ENCODE data around the gene KMT2E. TPM values are rescaled to one million over a fixed set of nuclear protein-coding genes. Genes with fewer than 3 reads are reported as not detected.

KMT2E gene
- total RNA-seq, 1 experiment from 2014 or later = 38.2 TPM

DNA sequence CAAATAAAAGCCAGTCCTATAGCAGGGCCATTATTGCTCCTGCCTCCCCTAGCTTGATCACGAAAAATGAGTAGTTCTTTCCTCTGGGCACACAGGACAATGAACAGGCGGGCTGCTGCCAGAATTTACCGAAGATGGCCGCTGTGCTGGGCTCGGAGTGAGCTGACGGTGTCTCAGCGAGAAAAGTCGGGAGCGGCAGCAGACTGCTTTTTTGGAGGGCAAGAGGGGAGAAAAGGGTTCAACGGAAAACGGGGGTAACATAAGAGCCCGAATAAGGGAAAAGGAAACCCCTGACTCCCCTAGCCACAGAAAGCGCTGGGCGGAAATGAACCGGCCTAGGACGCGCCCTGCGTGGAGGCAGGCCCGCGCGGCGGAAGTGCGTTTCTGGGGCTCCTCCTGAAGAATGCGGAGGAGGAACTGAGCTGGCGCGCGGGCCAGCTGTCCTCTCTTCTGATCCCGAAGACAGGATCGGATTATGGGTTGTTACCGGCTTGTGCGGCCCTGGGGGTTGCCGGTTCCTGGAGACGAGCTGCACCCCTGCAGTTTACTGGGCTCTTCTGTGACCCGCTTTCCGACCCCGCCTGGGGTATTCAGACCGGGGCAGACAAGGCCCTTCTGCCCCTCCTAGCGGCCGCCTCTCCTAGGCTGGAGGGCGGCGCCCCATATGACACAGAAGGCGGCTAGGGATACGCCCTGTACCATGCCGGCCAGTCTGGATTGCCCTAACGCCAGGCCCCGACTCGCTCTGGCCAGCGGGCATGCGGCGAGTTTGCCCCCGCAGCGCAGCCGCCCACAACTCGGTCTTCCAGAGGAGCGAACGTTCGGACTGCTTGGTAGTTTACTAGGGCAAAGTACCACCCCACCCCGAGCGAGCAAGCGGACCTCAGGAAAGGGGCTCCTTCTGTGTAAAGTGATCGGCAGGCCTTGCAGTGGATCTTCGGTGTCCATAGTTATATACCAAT, 30.1 kb upstream of the KMT2E start:
- H2BK120ac ChIP-seq (ENCODE audit: low read depth, low read length, poor library complexity, severe bottlenecking) = peak overlapping the region; percentile 7
- no peaks in the 10 kb centered on the region; the same call in 1 of the 2 replicates for H3K4me1 ChIP-seq (ENCODE audit: insufficient read depth, low read length)
- whole genome bisulfite sequencing (ENCODE audit: extremely low coverage, insufficient read length, low lambda C conversion rate) = no CpG with 5 or more reads among the region's 62 CpGs
- no peak overlapping the region for H4K5ac ChIP-seq (ENCODE audit: insufficient read length, low read depth, low read length)
- H3K9ac ChIP-seq (ENCODE audit: extremely low read depth, insufficient read length, low read length) = peak overlapping the region; percentile 87
- peak; percentile 91 for DNase-seq
- no peak overlapping the region for H2BK12ac ChIP-seq (ENCODE audit: insufficient read length, low read depth, low read length)
- H3K4me2 ChIP-seq (ENCODE audit: insufficient read depth, insufficient read length, low read length) = peak overlapping the region; percentile 55
- H3K79me1 ChIP-seq (ENCODE audit: insufficient read depth, low read depth, low read length, poor library complexity, severe bottlenecking) = no peaks in the 10 kb centered on the region
- peak overlapping the region; percentile 95 for H3K18ac ChIP-seq (ENCODE audit: insufficient read length, low read depth, low read length)
- Mint-ChIP-seq H3K36me3 (ENCODE audit: insufficient read depth in 1 of 3, low read depth in 3 of 3) (no peaks in the 10 kb centered on the region), H3K4me1 (peaks cover 56 to 74% of the 10 kb centered on the region in 2 experiments), H3K4me3 (peak overlapping the region; percentile 96 to 98), H3K9me3 (no peaks in the 10 kb centered on the region), H3K27ac (peak overlapping the region; percentile 100), H3K27me3 (ENCODE audit: low read depth) (no peaks in the 10 kb centered on the region)
- peak overlapping the region; percentile 15 for H3K27ac ChIP-seq (ENCODE audit: insufficient read length, low read depth, low read length)
- H3K4ac ChIP-seq (ENCODE audit: low read depth, low read length) = peak overlapping the region; percentile 22; the same call in 1 of the 2 replicates
- no peak overlapping the region for H4K8ac ChIP-seq (replicated peaks; ENCODE audit: insufficient read length, low read depth, low read length)
- H3K14ac ChIP-seq (ENCODE audit: insufficient read depth, low read length) = peak overlapping the region; percentile 84
- no peaks in the 10 kb centered on the region for H3K27me3 ChIP-seq (ENCODE audit: insufficient read depth, low read length)
- H3K23ac ChIP-seq (ENCODE audit: insufficient read length, low read depth, low read length) = no peak overlapping the region
- H3K23me2 ChIP-seq (ENCODE audit: insufficient read length, low read depth, low read length, poor library complexity, severe bottlenecking) = peaks cover 4% of the 10 kb centered on the region
- H2BK20ac ChIP-seq (ENCODE audit: low read depth, low read length, poor library complexity, severe bottlenecking) = no peak overlapping the region
- TF ChIP-seq, protein P1, sequence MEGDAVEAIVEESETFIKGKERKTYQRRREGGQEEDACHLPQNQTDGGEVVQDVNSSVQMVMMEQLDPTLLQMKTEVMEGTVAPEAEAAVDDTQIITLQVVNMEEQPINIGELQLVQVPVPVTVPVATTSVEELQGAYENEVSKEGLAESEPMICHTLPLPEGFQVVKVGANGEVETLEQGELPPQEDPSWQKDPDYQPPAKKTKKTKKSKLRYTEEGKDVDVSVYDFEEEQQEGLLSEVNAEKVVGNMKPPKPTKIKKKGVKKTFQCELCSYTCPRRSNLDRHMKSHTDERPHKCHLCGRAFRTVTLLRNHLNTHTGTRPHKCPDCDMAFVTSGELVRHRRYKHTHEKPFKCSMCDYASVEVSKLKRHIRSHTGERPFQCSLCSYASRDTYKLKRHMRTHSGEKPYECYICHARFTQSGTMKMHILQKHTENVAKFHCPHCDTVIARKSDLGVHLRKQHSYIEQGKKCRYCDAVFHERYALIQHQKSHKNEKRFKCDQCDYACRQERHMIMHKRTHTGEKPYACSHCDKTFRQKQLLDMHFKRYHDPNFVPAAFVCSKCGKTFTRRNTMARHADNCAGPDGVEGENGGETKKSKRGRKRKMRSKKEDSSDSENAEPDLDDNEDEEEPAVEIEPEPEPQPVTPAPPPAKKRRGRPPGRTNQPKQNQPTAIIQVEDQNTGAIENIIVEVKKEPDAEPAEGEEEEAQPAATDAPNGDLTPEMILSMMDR (conservative IDR thresholded peaks at IDR 0.05) = peak; percentile 56
- H4K20me1 ChIP-seq (ENCODE audit: control insufficient read depth, insufficient read depth, insufficient read length) = no peaks in the 10 kb centered on the region
- no peak overlapping the region for H3K56ac ChIP-seq (ENCODE audit: insufficient read length, low read depth, low read length)
- H2BK5ac ChIP-seq (ENCODE audit: insufficient read length, low read length) = no peak overlapping the region
- H2AFZ ChIP-seq (ENCODE audit: low read length) = no peak overlapping the region
- no peaks in the 10 kb centered on the region for H3K9me3 ChIP-seq (ENCODE audit: control insufficient read depth, low read depth, low read length)
- peak overlapping the region; percentile 38 for H3T11ph ChIP-seq (ENCODE audit: low read length)
- H3K79me2 ChIP-seq (ENCODE audit: insufficient read depth, low read length) = peaks cover 4% of the 10 kb centered on the region; the same call in 1 of the 2 replicates
- no peak overlapping the region for H2AK5ac ChIP-seq (ENCODE audit: insufficient read length, low read length)
- no peak overlapping the region for H2BK15ac ChIP-seq (ENCODE audit: low read depth, low read length)
- no peak overlapping the region for H4K91ac ChIP-seq (ENCODE audit: insufficient read length, low read depth, low read length)
